Fibroblast of peridontal ligament (primary cell): ENCODE results near the gene CLIC5.
A peak's percentile ranks its signal among the peaks of the same experiment; 100 is the strongest.

ENCODE experiments used
- DNase-seq: peaks from one replicate; pipeline ENCODE4 v3.0.0-alpha.2; 2010; ENCODE audit errors: extremely low read depth

CLIC5 gene

GRCh38 chr6:45997875-45998506, 17.7 kb downstream of the CLIC5 start:
- no peak for DNase-seq

DNA sequence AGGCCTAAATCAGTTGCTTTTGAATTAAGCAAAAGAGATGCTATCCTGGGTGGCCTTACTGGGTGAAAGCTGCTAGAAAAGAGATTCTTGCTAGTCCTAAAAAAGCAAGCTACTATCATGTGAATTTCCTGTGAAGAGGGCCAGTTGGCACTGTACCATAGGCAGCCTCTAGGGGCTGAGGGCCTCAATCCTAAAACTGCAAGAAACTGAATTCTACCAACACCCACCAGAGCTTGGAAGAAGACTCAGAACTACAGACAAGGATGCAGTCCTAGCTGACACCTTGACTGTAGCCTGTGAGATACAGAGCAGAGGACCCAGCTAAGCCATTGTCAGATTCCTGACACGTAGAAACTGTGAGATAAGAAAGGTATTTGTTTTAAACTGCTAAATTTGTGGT, 24.5 kb downstream of the CLIC5 start:
- DNase-seq = no peak

GRCh38 chr6:45990162-45990561, 25.5 kb downstream of the CLIC5 start:
- no peak for DNase-seq

GRCh38 chr6:45988635-45989034, 27.0 kb downstream of the CLIC5 start:
- DNase-seq = no peak

DNA sequence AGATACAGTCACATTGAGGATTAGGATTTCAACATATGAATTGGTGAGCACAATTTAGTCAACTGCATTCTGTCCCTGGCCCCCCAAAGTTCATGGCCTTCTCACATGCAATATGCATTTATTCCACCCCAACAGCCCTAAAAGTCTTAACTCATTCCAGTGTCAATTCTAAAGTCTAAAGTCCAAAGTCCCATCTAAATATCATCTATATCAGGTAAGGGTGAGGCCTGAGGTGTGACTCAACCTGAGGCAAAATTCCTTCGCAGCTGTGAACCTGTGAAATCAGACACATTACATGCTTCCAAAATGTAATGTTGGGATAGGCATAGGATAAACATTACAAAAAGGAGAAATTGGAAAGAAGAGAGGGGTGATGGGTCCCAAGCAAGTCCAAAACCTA, 27.8 kb downstream of the CLIC5 start:
- DNase-seq = no peak

- DNase-seq = no peak
Measured at GRCh38 chr6:45986746-45987274, 28.9 kb downstream of the CLIC5 start.

DNA sequence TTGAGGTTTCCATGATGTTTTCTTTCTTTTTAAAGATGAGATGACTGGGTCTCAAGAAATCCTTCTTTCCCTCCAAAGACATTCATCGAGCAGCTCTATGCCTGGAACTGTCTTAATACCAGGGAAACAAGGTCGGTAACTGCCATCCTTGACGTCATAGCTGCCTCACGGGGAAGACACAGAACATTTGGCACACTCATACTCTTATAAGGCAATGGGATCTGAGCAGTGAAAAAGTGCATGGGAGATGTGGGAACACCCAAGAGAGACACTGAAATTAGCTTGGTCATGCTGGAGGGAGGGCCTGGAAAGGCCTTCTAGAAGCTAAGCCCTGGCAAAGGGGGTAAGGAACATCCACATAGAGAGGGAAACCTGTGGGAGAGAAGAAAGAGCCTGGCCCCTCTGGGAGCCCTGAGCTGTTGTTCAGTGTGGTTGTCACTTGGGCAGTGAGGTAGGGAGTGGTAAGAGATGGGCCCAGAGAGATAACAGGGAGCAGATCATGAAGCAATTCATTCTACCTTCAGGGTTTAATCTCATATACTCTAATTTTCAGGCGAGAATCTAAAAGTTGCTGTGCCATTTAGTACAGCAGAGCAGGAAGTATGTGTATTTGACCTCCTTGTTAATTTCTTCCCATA, 30.8 kb downstream of the CLIC5 start:
- DNase-seq = no peak

GRCh38 chr6:45984347-45984746, 31.3 kb downstream of the CLIC5 start:
- no peak for DNase-seq

DNA sequence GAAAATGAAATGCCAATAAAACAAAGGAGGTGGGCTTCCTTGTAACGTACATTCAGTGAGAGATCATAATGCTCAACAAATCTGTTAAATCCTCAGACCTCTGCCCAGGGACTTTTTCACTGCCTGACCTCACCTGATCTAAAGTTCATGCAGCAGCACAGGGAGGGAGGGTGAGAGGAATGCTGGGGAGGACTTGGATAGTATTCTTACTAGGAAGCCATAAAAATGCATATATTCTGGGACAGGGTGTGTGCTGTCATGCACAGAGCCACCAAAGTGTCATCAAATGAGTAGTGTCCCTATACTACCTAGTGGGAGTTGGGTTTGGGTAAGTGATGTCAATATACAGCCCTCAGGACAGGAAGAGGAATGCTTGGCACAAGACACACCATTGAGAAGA, 32.6 kb downstream of the CLIC5 start:
- DNase-seq = no peak

DNA sequence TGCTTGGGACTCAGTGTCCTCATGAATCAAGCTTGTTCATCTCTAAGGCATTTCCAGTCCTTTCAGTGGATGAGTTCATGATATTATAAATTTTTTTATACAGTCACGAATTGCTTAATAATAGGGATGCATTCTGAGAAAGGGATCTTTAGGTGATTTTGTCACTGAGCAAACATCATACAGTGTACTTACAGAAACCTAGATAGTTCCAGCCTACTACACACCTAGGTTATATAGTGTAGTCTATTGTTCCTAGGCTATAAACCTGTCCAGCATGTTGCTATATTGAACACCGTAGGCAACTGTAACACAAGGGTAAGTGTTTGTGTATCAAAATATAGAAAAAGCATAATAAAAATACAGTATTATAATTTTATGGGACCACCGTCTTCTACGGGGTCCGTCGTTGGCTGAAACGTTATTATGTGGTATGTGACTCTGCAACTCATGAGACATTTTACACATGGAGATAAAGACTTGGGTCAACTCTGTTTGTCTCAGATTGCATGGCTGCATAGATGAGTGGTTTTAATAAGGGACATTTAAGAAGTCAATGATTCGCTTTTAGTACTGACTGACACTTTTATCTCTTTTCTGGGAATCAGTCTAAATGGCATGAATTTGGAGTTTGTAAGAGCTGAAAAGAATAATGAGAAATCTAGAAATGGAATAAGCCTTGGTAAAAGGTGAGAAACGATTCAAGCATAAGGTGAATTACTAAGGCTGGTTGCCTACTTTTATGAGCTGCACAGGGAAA, 33.2 kb downstream of the CLIC5 start:
- no peak for DNase-seq

DNA sequence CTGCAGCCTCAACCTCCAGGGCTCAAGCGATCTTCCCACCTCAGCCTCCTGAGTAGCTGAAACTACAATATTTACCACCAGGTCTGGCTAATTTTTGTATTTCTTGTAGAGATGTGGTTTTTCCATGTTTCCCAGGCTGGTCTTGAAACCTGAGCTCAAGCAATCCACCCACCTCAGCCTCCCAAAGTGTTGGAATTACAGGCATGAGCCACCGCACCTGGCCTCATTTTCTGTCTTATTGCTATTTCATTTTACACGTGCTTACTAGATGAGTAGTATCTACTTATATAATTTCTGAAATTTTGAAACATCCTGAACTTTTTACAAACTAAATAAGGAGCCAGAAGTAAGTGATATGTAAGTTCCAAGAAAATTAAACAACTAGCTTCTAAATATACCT, 34.6 kb downstream of the CLIC5 start:
- no peak for DNase-seq

DNA sequence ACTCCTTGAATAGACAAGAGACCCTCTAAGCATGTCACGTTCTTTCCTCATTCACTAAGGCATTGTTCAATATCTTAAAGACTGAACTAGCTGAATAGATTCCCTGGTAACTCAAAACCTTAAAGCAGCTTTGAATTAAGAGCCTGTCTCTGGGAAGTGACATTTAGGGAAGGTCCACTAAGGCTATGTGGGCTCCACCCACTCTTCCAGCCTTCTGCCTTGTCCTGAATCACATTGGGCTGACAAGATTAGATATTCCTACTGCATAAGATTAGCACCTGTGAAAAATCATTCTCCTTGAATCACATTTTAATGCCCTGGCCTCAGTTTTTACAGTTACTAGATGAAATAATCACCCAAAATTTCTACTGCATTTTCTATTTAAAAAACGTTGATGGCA, 36.3 kb downstream of the CLIC5 start:
- no peak for DNase-seq

GRCh38 chr6:45974596-45974995, 41.1 kb downstream of the CLIC5 start:
- no peak for DNase-seq

DNA sequence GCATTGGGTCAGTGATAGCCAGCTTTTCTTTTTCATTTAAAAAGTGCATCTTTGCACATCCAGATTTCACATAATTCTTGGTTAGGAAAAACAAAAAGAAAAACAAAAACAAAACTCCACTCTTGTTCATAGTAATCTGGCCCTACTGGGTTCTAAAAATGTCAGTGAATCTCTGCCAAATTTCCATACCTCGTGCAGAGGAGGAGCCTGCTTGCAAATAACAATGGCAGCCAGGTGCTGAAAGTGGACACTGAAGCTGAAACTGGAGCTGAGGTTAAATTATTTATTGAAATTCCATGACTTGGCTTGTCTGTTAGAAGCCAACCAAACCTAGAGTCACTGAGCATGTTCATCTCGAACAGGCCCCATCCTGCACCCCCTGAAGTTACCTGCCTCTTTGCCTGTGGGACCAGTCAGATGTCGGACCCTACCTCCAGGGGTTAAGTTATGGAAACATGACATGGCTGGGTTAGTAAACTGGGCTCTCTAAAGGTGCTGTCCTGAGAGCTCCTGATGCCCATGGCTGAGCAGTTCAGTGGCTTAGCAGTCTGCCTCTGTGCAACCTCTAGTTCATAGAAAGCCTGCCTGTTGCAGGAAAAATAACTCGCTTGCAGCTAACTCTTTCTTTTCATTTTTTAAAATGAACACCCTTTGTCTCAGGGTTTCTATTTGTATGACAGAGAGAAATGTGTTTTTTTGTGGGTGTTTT, 42.7 kb downstream of the CLIC5 start:
- no peak for DNase-seq

DNA sequence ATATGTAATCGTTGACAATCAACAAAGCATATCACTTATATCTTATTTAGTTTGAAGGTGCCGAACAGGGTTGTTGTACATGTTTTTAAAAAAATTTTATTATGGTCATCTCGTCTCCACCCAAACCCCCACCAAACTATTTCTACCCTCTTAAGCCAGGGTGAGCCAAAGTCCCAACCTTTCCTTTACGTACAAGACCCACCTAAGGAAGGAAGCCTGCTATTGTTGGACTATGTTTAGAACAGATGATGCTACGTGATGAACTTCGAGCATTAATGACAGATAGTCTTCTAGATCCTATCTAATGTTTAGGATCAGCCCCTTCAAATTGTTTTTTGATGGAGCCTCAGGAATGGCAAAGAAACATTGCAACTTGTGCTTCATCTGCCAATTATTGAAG, 44.4 kb downstream of the CLIC5 start:
- no peak for DNase-seq

DNA sequence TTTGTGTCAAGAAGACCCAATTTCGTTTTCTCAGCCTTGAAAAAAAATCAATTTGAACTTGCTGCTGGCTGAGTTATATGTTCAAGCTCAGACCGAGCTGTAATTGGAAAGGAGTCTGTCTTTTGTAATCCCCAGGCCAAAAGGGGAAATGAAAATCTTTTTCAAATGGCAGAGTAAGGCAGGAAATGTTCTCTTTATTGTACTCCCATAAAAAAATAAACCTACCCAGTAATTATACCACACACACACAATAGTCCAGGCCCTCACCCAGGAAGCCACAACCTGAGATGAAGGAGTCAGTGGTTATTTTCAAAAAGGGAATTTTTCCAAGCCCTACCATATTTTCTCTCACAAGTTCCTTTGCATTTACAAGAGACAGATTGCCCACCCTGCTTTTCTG, 45.3 kb downstream of the CLIC5 start:
- DNase-seq = no peak

DNA sequence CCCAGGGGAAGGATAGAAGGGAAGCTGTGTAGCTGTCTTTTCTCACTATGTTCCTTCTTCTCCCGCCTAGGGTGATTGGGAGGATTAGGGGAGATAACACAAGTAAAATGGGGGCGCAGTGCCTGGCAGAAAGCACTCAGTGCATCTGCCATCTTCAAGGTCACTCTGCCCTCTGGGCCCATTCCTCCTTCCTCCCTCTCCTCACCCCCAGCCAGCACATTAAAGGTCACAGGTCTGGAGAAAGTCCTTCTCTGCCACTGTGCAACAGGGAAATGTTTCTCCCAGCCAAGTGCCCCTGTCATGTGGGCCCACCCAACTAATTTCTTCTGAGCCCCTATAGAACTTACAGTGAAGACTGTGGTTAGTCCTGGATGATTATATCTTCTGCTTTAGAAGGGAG, 45.8 kb downstream of the CLIC5 start:
- no peak for DNase-seq

- DNase-seq = no peak
Measured at GRCh38 chr6:45969026-45969425, 46.6 kb downstream of the CLIC5 start.

- DNase-seq = no peak
Measured at GRCh38 chr6:45967363-45967762, 48.3 kb downstream of the CLIC5 start.

DNA sequence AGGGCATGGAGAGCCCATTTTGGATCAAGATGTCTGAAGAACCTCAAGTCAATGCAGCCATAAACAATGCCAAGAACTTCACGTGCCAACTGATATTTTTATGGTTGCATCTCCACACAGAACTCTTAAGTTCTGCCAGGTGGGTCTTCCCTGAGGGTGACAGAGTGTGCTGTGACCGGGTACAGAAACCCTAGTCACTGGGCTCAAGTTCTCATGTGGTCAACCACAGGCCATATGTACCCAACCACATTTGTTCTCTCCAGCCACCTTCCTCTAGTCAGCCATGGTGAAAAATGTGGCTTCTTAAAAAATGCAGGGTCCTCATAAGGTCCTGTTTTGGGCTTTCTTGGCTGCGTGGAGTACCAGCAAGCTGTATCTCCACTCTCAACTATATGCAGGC, 48.9 kb downstream of the CLIC5 start:
- DNase-seq = no peak

DNA sequence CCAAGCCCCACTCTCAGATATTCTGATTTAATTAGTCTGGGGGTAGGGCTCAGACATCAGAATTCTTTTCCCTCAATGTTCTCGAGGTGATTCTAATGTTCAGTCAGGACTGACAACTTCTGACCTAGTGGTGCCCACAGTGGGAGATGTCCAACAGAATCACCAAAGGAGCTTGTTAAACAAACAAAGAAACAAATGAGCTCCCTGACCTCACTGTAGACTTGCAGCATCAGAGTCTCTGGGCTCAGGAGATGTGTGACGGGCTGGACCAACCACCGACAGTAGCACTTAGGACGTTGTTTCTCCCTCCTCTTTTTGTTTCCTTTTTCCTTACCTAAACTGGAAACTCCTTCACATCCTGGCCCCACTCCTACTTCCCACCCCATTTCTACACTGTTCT, 49.3 kb downstream of the CLIC5 start:
- no peak for DNase-seq

DNA sequence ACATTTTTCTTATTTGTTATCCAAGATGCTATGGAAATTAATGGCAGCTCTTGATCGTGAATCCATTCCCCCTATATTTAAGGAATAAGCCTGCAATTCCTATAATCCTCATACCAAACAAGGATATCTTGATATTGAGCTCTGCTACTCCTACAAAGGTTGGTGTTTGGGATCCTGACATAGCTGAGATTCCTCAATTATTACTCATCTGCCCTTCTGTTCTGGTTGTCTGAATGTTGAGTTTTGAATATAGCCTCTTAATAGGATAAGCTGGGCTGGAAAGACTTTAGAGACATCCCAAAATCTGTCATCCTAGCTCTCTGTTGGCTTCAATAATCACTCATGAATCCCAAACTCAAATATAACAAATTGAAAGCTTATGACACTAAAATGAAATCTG, 49.9 kb downstream of the CLIC5 start:
- peak; percentile 10 for DNase-seq
